Erythroblast (primary cell): ENCODE results near the gene FASTK.

ENCODE experiments used
- GATA1 ChIP-seq: IDR thresholded peaks from 2 replicates; pipeline ENCODE4 v1.6.1; 2011; ENCODE audit warnings: low read depth, mild to moderate bottlenecking, control low read depth, low read length, moderate library complexity
- POLR2A ChIP-seq: IDR thresholded peaks from 2 replicates; pipeline ENCODE4 v1.6.1; 2011; ENCODE audit warnings: mild to moderate bottlenecking, low read length

DNA sequence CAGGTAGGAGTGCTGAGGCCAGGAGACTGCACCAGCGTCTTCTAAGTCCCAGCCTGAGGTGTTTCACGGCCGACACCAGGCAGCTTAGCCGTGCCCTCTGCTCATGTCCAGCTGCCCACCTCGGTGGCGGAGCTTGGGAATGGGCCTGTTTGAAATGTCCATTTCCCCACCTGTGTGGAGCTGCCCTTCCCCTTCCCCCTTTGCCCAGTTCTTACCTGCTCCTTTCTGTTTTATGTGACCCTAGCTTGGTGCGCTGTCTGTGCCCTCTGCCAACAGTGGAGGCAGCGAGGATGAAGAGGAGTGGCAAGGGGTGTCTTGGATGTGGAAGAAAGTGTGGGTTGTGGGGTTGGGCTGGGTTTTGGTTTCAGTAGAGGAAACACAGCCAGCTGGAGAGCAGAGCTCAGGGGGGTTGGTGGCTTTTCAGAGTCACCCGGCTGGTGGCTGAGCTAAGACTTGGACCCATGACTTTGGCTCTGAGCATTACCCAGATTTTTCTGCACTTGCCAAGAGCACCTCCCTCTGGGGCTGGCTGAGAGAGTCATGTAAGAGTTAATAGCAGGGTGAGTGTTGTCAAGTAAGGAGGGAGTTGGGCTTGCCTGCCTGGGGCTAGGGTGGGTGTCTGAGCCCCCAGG is 49.5 kb upstream of the FASTK start:
- TF ChIP-seq POLR2A (no peak), GATA1 (no peak)
